Keratinocyte (primary cell): ENCODE measurements around the gene ZC2HC1B. TPM values are rescaled to one million over a fixed set of nuclear protein-coding genes. Genes with fewer than 3 reads are reported as not detected.
"Not testable (repeated sequence)": the region's sequence is repeated elsewhere in the genome, so short reads cannot be mapped to it uniquely, and the experiment has no call there.

Source experiments
- DNase-seq: peaks from one replicate; pipeline ENCODE4 v3.0.0-alpha.2; 2011; ENCODE audit warnings: low read depth, missing footprints, low spot score
- FAIRE-seq: peaks from 2 replicates; lab custom pipeline; 2011; peaks lifted over from hg19 to GRCh38; lab: Jason Lieb, UNC
- H2AFZ ChIP-seq: 2 replicates; pipeline ENCODE4 v1.6.0; 2012; ENCODE audit warnings: low read length, control low read depth, inconsistent platforms; ENCODE audit not compliant: control insufficient read depth
- H3K27ac ChIP-seq: 2 replicates; pipeline ENCODE4 v1.5.1; 2011; ENCODE audit warnings: low read length; ENCODE audit not compliant: control insufficient read depth, insufficient read depth
- H3K27me3 ChIP-seq: 3 replicates; pipeline ENCODE4 v1.6.0; 2011; ENCODE audit warnings: low read length; ENCODE audit not compliant: control insufficient read depth, insufficient read depth; ENCODE audit errors: extremely low read depth
- H3K36me3 ChIP-seq, 2 experiments: 2 replicates in 1 of 2; 3 replicates in 1 of 2; pipeline ENCODE4 v1.5.1; 2011; ENCODE audit warnings: low read length in 2 of 2, mild to moderate bottlenecking in 1 of 2; ENCODE audit not compliant: control insufficient read depth in 2 of 2, insufficient read depth in 2 of 2; ENCODE audit errors: extremely low read depth in 1 of 2
- H3K4me1 ChIP-seq: 3 replicates; pipeline ENCODE4 v1.5.1; 2011; ENCODE audit warnings: low read length; ENCODE audit not compliant: control insufficient read depth, insufficient read depth; ENCODE audit errors: extremely low read depth
- H3K4me2 ChIP-seq: 3 replicates; pipeline ENCODE4 v1.6.0; 2011; ENCODE audit warnings: low read depth, low read length; ENCODE audit not compliant: control insufficient read depth, insufficient read depth; ENCODE audit errors: extremely low read depth
- H3K4me3 ChIP-seq, 3 experiments: fragments of 200-600 bp in 1 of 3; sonication (generic) in 1 of 3; 2 replicates in 2 of 3; 3 replicates in 1 of 3; pipeline ENCODE4 v1.5.1; 2011 to 2016; ENCODE audit warnings: low read length in 3 of 3, mild to moderate bottlenecking in 3 of 3, control low read depth in 2 of 3, inconsistent platforms in 1 of 3, low read depth in 1 of 3, mixed read lengths in 1 of 3, mixed run types in 1 of 3, moderate library complexity in 1 of 3; ENCODE audit not compliant: control insufficient read depth in 2 of 3, insufficient read depth in 2 of 3; ENCODE audit errors: extremely low read depth in 1 of 3
- H3K79me2 ChIP-seq: 2 replicates; pipeline ENCODE4 v1.6.0; 2012; ENCODE audit warnings: low read length; ENCODE audit not compliant: control insufficient read depth, insufficient read depth
- H3K9ac ChIP-seq: 3 replicates; pipeline ENCODE4 v1.6.0; 2011; ENCODE audit warnings: low read length; ENCODE audit not compliant: control insufficient read depth, insufficient read depth; ENCODE audit errors: extremely low read depth
- H3K9me1 ChIP-seq: 3 replicates; pipeline ENCODE4 v1.6.0; 2011; ENCODE audit warnings: low read length; ENCODE audit not compliant: control insufficient read depth, insufficient read depth; ENCODE audit errors: extremely low read depth
- H3K9me3 ChIP-seq: 2 replicates; pipeline ENCODE4 v1.5.1; 2012; ENCODE audit warnings: low read depth, low read length; ENCODE audit not compliant: control insufficient read depth
- H4K20me1 ChIP-seq: 3 replicates; pipeline ENCODE4 v1.6.0; 2011; ENCODE audit warnings: low read length; ENCODE audit not compliant: control insufficient read depth, insufficient read depth; ENCODE audit errors: extremely low read depth
- CTCF ChIP-seq, 3 experiments: IDR thresholded peaks in 1 of 3; conservative IDR thresholded peaks in 1 of 3; optimal IDR thresholded peaks in 1 of 3; 2 replicates in 2 of 3; 3 replicates in 1 of 3; pipeline versions ENCODE3 to v1.5.1; 2011; ENCODE audit warnings: low read length in 3 of 3, mild to moderate bottlenecking in 3 of 3, moderate library complexity in 2 of 3, control low read depth in 1 of 3, inconsistent platforms in 1 of 3; ENCODE audit not compliant: insufficient read depth in 2 of 3; ENCODE audit errors: extremely low read depth in 1 of 3
- EZH2 ChIP-seq: IDR thresholded peaks from one replicate; pipeline ENCODE4 v1.6.1; 2012; ENCODE audit warnings: inconsistent platforms, mild to moderate bottlenecking, low read length, moderate library complexity
- dilution Hi-C: fragments of 300-500 bp; cut with MboI; formaldehyde crosslinking; loops from one replicate; pipeline ENCODE4 v1.7.0; 2020; ENCODE audit warnings: low sequenced_read_pairs; ENCODE audit not compliant: extremely low pct_ligation_motif_present
- polyA plus RNA-seq, 5 experiments: library from polyadenylated mRNA; depleted of rRNA in 3 of 5; stranded (reverse) in 3 of 5; stranded (forward) in 1 of 5; unstranded in 1 of 5; fragments of >200 nt; gene quantifications; 1 replicate in 1 of 5; 2 replicates in 3 of 5; 3 replicates in 1 of 5; pipeline versions ENCODE4 v1.2.1 to v1.2.3, GENCODE V29; 2011 to 2012; ENCODE audit warnings: missing spikeins in 2 of 5, low read depth in 1 of 5, low replicate concordance in 1 of 5

ZC2HC1B gene
- polyA plus RNA-seq, 1 donor (not counting 4 experiments of a cell fraction or from before 2014, with no cell fraction given): not detected

DNA sequence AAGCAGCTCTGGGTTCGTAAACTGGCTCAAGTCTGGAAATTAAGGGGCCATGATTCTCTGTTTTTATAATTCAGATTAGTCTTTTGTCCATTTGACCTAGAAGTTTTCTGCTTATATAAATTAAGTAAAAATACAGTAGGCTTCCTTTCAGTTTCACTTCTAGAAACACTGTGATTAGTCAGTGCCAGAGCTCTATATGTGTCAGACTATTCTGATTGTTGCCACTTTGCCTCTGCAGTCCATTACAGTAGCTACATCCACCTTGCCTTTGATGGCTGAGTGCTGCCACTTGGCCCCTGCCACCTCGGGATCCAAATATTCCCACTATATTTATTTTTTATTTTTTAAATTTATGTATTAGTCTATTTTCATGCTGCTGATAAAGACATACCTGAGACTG is 7.9 kb downstream of the ZC2HC1B start:
- FAIRE-seq: no peak
- Histone ChIP-seq H3K4me1 (no peaks in the 10 kb centered on the region), H3K4me2 (no peak overlapping the region), H3K79me2 (no peaks in the 10 kb centered on the region), H4K20me1 (no peaks in the 10 kb centered on the region), H3K27ac (no peak overlapping the region), H3K9me3 (no peaks in the 10 kb centered on the region), H3K4me3 (no peak overlapping the region), H3K9me1 (no peaks in the 10 kb centered on the region), H3K36me3 (no peaks in the 10 kb centered on the region), H3K27me3 (no peaks in the 10 kb centered on the region), H2AFZ (no peak overlapping the region), H3K9ac (no peak overlapping the region)
- no peak for DNase-seq
- dilution Hi-C loops: no loop called here
- TF ChIP-seq CTCF (optimal IDR thresholded peaks at IDR 0.05 in 1 of 3, IDR thresholded peaks at IDR 0.05 in 1 of 3, conservative IDR thresholded peaks at IDR 0.05 in 1 of 3; ENCODE audit: extremely low read depth in 1 of 3, insufficient read depth in 2 of 3, low read length in 3 of 3): no peak
- no peak for TF ChIP-seq EZH2

DNA sequence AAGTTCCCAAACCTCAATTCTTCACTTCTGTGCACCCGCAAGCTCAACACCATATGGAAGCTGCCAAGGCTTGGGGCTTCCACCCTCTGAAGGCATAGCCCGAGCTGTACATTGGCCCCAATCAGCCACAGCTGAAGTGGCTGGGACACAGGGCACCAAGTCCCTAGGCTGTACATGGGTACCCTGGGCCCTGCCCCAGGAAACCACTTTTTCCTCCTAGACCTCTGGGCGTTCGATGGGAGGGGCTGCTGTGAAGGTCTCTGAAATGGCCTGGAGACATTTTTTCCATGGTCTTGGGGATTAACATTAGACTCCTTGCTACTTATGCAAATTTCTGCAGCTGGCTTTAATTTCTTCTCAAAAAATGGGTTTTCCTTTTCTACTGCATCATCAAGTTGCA is 9.3 kb downstream of the ZC2HC1B start:
- FAIRE-seq, H3K27ac ChIP-seq, H3K4me2 ChIP-seq, dilution Hi-C loops, H4K20me1 ChIP-seq, H3K27me3 ChIP-seq, H3K9me3 ChIP-seq, DNase-seq, H3K36me3 ChIP-seq, H3K9me1 ChIP-seq, H3K9ac ChIP-seq, H3K79me2 ChIP-seq, H2AFZ ChIP-seq, H3K4me3 ChIP-seq, H3K4me1 ChIP-seq: not testable (repeated sequence)

- FAIRE-seq, H3K36me3 ChIP-seq, H3K27ac ChIP-seq, H3K9me1 ChIP-seq, dilution Hi-C loops, H3K27me3 ChIP-seq, H3K4me2 ChIP-seq, H3K4me1 ChIP-seq, H3K79me2 ChIP-seq, H4K20me1 ChIP-seq, H3K4me3 ChIP-seq, DNase-seq, H3K9me3 ChIP-seq, H3K9ac ChIP-seq, H2AFZ ChIP-seq: not testable (repeated sequence)
Observed at GRCh38 chr6:143874503-143874902, 10.2 kb downstream of the ZC2HC1B start.
